A673 (cell line): ENCODE results near the gene ITPR2. TPM values are rescaled to one million over a fixed set of nuclear protein-coding genes. Genes with fewer than 3 reads are reported as not detected.

Source experiments
- BruUV-seq: library from RNA; stranded (reverse); fragments of 400-500 nt; replicated peaks from 2 replicates; lab custom pipeline; 2021; lab: Mats Ljungman, UMichigan
- CTCF ChIA-PET: fragments of 300-600 bp; sonication (Branson Sonifier 250); formaldehyde crosslinking; loops from one replicate; lab custom pipeline; 2022; ENCODE audit warnings: antibody characterized with exemption; lab: Charles Lee
- POLR2A ChIA-PET: fragments of 300-600 bp; sonication (Branson Sonifier 250); formaldehyde crosslinking; loops from one replicate; lab custom pipeline; 2022; ENCODE audit warnings: antibody characterized with exemption; ENCODE audit not compliant: low non-redundant PET; lab: Charles Lee
- DNase-seq: peaks from one replicate; pipeline ENCODE4 v3.0.0-alpha.2; 2015; ENCODE audit warnings: low spot score
- H3K27ac ChIP-seq: fragments of 200-600 bp; sonication (generic); 2 replicates; pipeline ENCODE4 v1.5.1; 2016; ENCODE audit warnings: mixed run types, low read depth, mild to moderate bottlenecking, mixed read lengths, antibody characterized with exemption, low read length; ENCODE audit not compliant: poor library complexity, severe bottlenecking
- H3K27me3 ChIP-seq: fragments of 200-600 bp; sonication (generic); replicated peaks from 2 replicates; pipeline ENCODE4 v1.6.1; 2017; ENCODE audit warnings: mixed run types, low read depth, mild to moderate bottlenecking, mixed read lengths, antibody characterized with exemption, low read length; ENCODE audit not compliant: insufficient read depth, poor library complexity
- H3K36me3 ChIP-seq: fragments of 200-600 bp; sonication (generic); 2 replicates; pipeline ENCODE4 v1.6.1; 2016; ENCODE audit warnings: mixed run types, mild to moderate bottlenecking, mixed read lengths, antibody characterized with exemption, low read length; ENCODE audit not compliant: insufficient read depth, poor library complexity, severe bottlenecking
- H3K4me1 ChIP-seq: fragments of 200-600 bp; sonication (generic); 2 replicates; pipeline ENCODE4 v1.6.1; 2017; ENCODE audit warnings: mixed run types, mild to moderate bottlenecking, mixed read lengths, antibody characterized with exemption, low read length; ENCODE audit not compliant: insufficient read depth, poor library complexity, severe bottlenecking
- H3K4me3 ChIP-seq: fragments of 200-600 bp; sonication (generic); 2 replicates; pipeline ENCODE4 v1.5.1; 2016; ENCODE audit warnings: low read depth, mixed run types, mild to moderate bottlenecking, mixed read lengths, low read length; ENCODE audit not compliant: poor library complexity, severe bottlenecking
- H3K9me3 ChIP-seq: fragments of 200-600 bp; sonication (generic); 2 replicates; pipeline ENCODE4 v1.6.1; 2016; ENCODE audit warnings: mixed run types, low read depth, mild to moderate bottlenecking, mixed read lengths, antibody characterized with exemption, low read length; ENCODE audit not compliant: poor library complexity, severe bottlenecking
- EZH2 ChIP-seq: fragments of 200-600 bp; sonication (generic); IDR thresholded peaks from 2 replicates; pipeline ENCODE4 v1.6.1; 2017; ENCODE audit warnings: borderline replicate concordance, low read depth, mild to moderate bottlenecking, mixed read lengths, antibody characterized with exemption, low read length; ENCODE audit not compliant: poor library complexity, severe bottlenecking
- intact Hi-C: fragments of 100-400 bp; cut with micrococcal nuclease; formaldehyde crosslinking; loops from one replicate; pipeline ENCODE4 v1.10.0; 2022; ENCODE audit not compliant: unreplicated experiment
- total RNA-seq: library from RNA; stranded (reverse); gene quantifications from 2 replicates; pipeline ENCODE4 v1.2.3, GENCODE V29; 2021
- TF ChIP-seq, protein P1 (sequence below): fragments of 300-800, 200-600 bp; sonication (generic); conservative IDR thresholded peaks from 2 replicates; pipeline ENCODE4 v1.5.1; 2017; ENCODE audit warnings: low read depth, mild to moderate bottlenecking, antibody characterized with exemption, low read length, moderate library complexity, mixed read lengths

ITPR2 gene
- total RNA-seq, 1 experiment from 2014 or later: 22.6 TPM

GRCh38 chr12:26400627-26401026, 432.4 kb downstream of the ITPR2 start:
- no peak overlapping the region for H3K27ac ChIP-seq
- no peak overlapping the region for H3K4me3 ChIP-seq
- H3K9me3 ChIP-seq: no peaks in the 10 kb centered on the region
- intact Hi-C loops: no loop called here
- CTCF ChIA-PET: no interaction called here
- DNase-seq: no peak
- POLR2A ChIA-PET: no interaction called here
- H3K36me3 ChIP-seq: no peaks in the 10 kb centered on the region
- no TSS peak for BruUV-seq
- H3K4me1 ChIP-seq: no peaks in the 10 kb centered on the region
- TF ChIP-seq, protein P1, sequence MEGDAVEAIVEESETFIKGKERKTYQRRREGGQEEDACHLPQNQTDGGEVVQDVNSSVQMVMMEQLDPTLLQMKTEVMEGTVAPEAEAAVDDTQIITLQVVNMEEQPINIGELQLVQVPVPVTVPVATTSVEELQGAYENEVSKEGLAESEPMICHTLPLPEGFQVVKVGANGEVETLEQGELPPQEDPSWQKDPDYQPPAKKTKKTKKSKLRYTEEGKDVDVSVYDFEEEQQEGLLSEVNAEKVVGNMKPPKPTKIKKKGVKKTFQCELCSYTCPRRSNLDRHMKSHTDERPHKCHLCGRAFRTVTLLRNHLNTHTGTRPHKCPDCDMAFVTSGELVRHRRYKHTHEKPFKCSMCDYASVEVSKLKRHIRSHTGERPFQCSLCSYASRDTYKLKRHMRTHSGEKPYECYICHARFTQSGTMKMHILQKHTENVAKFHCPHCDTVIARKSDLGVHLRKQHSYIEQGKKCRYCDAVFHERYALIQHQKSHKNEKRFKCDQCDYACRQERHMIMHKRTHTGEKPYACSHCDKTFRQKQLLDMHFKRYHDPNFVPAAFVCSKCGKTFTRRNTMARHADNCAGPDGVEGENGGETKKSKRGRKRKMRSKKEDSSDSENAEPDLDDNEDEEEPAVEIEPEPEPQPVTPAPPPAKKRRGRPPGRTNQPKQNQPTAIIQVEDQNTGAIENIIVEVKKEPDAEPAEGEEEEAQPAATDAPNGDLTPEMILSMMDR: no peak
- TF ChIP-seq EZH2: no peak
- H3K27me3 ChIP-seq: no peaks in the 10 kb centered on the region

GRCh38 chr12:26399381-26399780, 433.6 kb downstream of the ITPR2 start:
- BruUV-seq: no TSS peak
- Histone ChIP-seq H3K36me3 (no peaks in the 10 kb centered on the region), H3K4me3 (no peak overlapping the region), H3K27ac (no peak overlapping the region), H3K27me3 (no peaks in the 10 kb centered on the region), H3K9me3 (no peaks in the 10 kb centered on the region), H3K4me1 (no peaks in the 10 kb centered on the region)
- intact Hi-C loops: no loop called here
- ChIA-PET CTCF (no interaction called here), POLR2A (interaction anchor here (0.6 kb wide), 2 partner anchors 335 to 354 kb away, joined by 3 to 15 read pairs; no protein-coding TSS in a partner anchor)
- no peak for TF ChIP-seq EZH2
- TF ChIP-seq, protein P1: no peak
- no peak for DNase-seq

- H3K4me1 ChIP-seq: no peaks in the 10 kb centered on the region
- POLR2A ChIA-PET: no interaction called here
- CTCF ChIA-PET: no interaction called here
- no peaks in the 10 kb centered on the region for H3K27me3 ChIP-seq
- H3K4me3 ChIP-seq: no peak overlapping the region
- H3K36me3 ChIP-seq: no peaks in the 10 kb centered on the region
- BruUV-seq: no TSS peak
- no peaks in the 10 kb centered on the region for H3K9me3 ChIP-seq
- intact Hi-C loops: no loop called here
- DNase-seq: no peak
- TF ChIP-seq EZH2: no peak
- TF ChIP-seq, protein P1: no peak
- H3K27ac ChIP-seq: no peak overlapping the region
Measured at GRCh38 chr12:26396402-26396801, 436.6 kb downstream of the ITPR2 start.
